ENCODE data around the gene BBS7. TPM values are rescaled to one million over a fixed set of nuclear protein-coding genes. Genes with fewer than 3 reads are reported as not detected.

BBS7 gene
- total RNA-seq, 1 donor from 2014 or later, result 20.4 TPM

GRCh38 chr4:121823505-121824170, 46.6 kb downstream of the BBS7 start, which contains the start of gene CCNA2:
TSS of gene CCNA2 (minus strand) at chr4:121823883. CDS start at chr4:121823628, 255 bp downstream.
- TF ChIP-seq CTCF (IDR thresholded peaks at IDR 0.05; ENCODE audit: unreplicated experiment), result no peak
- H3K27ac Mint-ChIP-seq (ENCODE audit: unreplicated experiment), result peak within 1 kb of the TSS; percentile 92
- DNase-seq (ENCODE audit: low spot score), result peak; percentile 92
- peak within 1 kb of the TSS; percentile 99 for H3K4me3 Mint-ChIP-seq (ENCODE audit: unreplicated experiment)
- H3K36me3 Mint-ChIP-seq (ENCODE audit: low read depth, unreplicated experiment), result peaks cover 5% of the 10 kb centered on the region
- no peaks in the 10 kb centered on the region for H3K9me3 Mint-ChIP-seq (ENCODE audit: unreplicated experiment)
- peaks cover 5% of the 10 kb centered on the region for H3K4me1 Mint-ChIP-seq (ENCODE audit: unreplicated experiment)
- H3K27me3 Mint-ChIP-seq (ENCODE audit: unreplicated experiment), result peaks cover 10% of the 10 kb centered on the region

- Mint-ChIP-seq H3K36me3 (ENCODE audit: low read depth, unreplicated experiment) (peaks cover 9% of the 10 kb centered on the region), H3K9me3 (ENCODE audit: unreplicated experiment) (no peaks in the 10 kb centered on the region), H3K27ac (ENCODE audit: unreplicated experiment) (peak overlapping the region; percentile 92), H3K27me3 (ENCODE audit: unreplicated experiment) (peaks cover 10% of the 10 kb centered on the region), H3K4me3 (ENCODE audit: unreplicated experiment) (peak overlapping the region; percentile 99), H3K4me1 (ENCODE audit: unreplicated experiment) (peaks cover 5% of the 10 kb centered on the region)
- TF ChIP-seq CTCF (IDR thresholded peaks at IDR 0.05; ENCODE audit: unreplicated experiment), result peak; percentile 18
- peak; percentile 36 for DNase-seq (ENCODE audit: low spot score)
Observed at GRCh38 chr4:121822796-121823504, 47.3 kb downstream of the BBS7 start.

DNA sequence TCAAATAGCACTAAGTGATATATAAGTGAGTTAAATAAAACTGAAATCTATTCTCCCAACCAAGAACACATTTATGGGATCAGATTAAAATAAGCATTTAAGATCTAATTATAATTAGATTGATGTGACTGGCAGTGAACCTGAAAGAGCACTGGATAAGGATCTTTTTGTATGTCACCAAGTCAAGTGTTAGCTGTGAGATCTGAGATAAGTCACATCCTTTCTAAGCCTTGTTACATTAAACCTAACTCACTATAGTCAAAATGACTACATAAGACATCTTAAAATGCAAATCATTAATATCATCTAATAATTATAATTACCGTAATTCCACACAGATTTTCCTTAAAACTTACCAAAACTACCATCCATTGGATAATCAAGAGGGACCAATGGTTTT, 48.2 kb downstream of the BBS7 start:
- Mint-ChIP-seq H3K9me3 (ENCODE audit: unreplicated experiment) (no peaks in the 10 kb centered on the region), H3K27me3 (ENCODE audit: unreplicated experiment) (peaks cover 10% of the 10 kb centered on the region), H3K36me3 (ENCODE audit: low read depth, unreplicated experiment) (peaks cover 9% of the 10 kb centered on the region), H3K4me1 (ENCODE audit: unreplicated experiment) (peaks cover 5% of the 10 kb centered on the region), H3K27ac (ENCODE audit: unreplicated experiment) (no peak overlapping the region), H3K4me3 (ENCODE audit: unreplicated experiment) (peak overlapping the region; percentile 99)
- no peak for DNase-seq (ENCODE audit: low spot score)
- no peak for TF ChIP-seq CTCF (IDR thresholded peaks at IDR 0.05; ENCODE audit: unreplicated experiment)

GRCh38 chr4:121819216-121819965, 50.9 kb downstream of the BBS7 start:
- DNase-seq (ENCODE audit: low spot score), result no peak
- Mint-ChIP-seq H3K4me3 (ENCODE audit: unreplicated experiment) (no peak overlapping the region), H3K27ac (ENCODE audit: unreplicated experiment) (no peak overlapping the region), H3K9me3 (ENCODE audit: unreplicated experiment) (no peaks in the 10 kb centered on the region), H3K36me3 (ENCODE audit: low read depth, unreplicated experiment) (peaks cover 12% of the 10 kb centered on the region), H3K27me3 (ENCODE audit: unreplicated experiment) (peaks cover 10% of the 10 kb centered on the region), H3K4me1 (ENCODE audit: unreplicated experiment) (peaks cover 5% of the 10 kb centered on the region)
- TF ChIP-seq CTCF (IDR thresholded peaks at IDR 0.05; ENCODE audit: unreplicated experiment), result no peak
